Pons (tissue), 1 donor: ENCODE data around the gene GRXCR2.
A peak's percentile ranks its signal among the peaks of the same experiment; 100 is the strongest.
"Not testable (repeated sequence)": the region's sequence is repeated elsewhere in the genome, so short reads cannot be mapped to it uniquely, and the experiment has no call there.

Experiments
- DNase-seq: peaks from one replicate; pipeline ENCODE4 v3.0.0-alpha.2; 2016; ENCODE audit warnings: low spot score

The GRXCR2 gene

GRCh38 chr5:145872914-145873313 lies at the start of gene GRXCR2:
Gene GRXCR2, minus strand, starts transcription at chr5:145873014. Its CDS starts 46 bp downstream, at chr5:145872968.
- no peak for DNase-seq

GRCh38 chr5:145922059-145922458 lies 49.2 kb upstream of the GRXCR2 start:
- no peak for DNase-seq

GRCh38 chr5:145921211-145921610 lies 48.4 kb upstream of the GRXCR2 start:
- DNase-seq, result no peak

GRCh38 chr5:145920542-145921210 lies 47.9 kb upstream of the GRXCR2 start:
- no peak for DNase-seq

- DNase-seq, result no peak
These were observed 46.6 kb upstream of the GRXCR2 start for GRCh38 chr5:145919413-145919812.

GRCh38 chr5:145918397-145918796 lies 45.6 kb upstream of the GRXCR2 start:
- DNase-seq, result no peak

GRCh38 chr5:145917288-145917687 lies 44.5 kb upstream of the GRXCR2 start:
- DNase-seq, result no peak

- no peak for DNase-seq
These were observed 43.3 kb upstream of the GRXCR2 start for GRCh38 chr5:145915970-145916638.

- no peak for DNase-seq
These were observed 40.9 kb upstream of the GRXCR2 start for GRCh38 chr5:145913701-145914100.

GRCh38 chr5:145912594-145912993 lies 39.8 kb upstream of the GRXCR2 start:
- no peak for DNase-seq

- no peak for DNase-seq
These were observed 39.2 kb upstream of the GRXCR2 start for GRCh38 chr5:145912019-145912418.

- no peak for DNase-seq
These were observed 38.4 kb upstream of the GRXCR2 start for GRCh38 chr5:145911164-145911563.

GRCh38 chr5:145908206-145908960 lies 35.6 kb upstream of the GRXCR2 start:
- DNase-seq, result no peak

GRCh38 chr5:145906401-145906800 lies 33.6 kb upstream of the GRXCR2 start:
- DNase-seq, result no peak

- DNase-seq, result no peak
These were observed 31.9 kb upstream of the GRXCR2 start for GRCh38 chr5:145904743-145905142.

- no peak for DNase-seq
These were observed 31.1 kb upstream of the GRXCR2 start for GRCh38 chr5:145903867-145904266.

- DNase-seq, result no peak
These were observed 30.3 kb upstream of the GRXCR2 start for GRCh38 chr5:145903113-145903512.

- DNase-seq, result no peak
These were observed 29.6 kb upstream of the GRXCR2 start for GRCh38 chr5:145902421-145902820.

- DNase-seq, result no peak
These were observed 25.4 kb upstream of the GRXCR2 start for GRCh38 chr5:145898171-145898570.

- DNase-seq, result not testable (repeated sequence)
These were observed 18.6 kb upstream of the GRXCR2 start for GRCh38 chr5:145891378-145891777.

- no peak for DNase-seq
These were observed 16.8 kb upstream of the GRXCR2 start for GRCh38 chr5:145889611-145890010.

- DNase-seq, result peak; percentile 36
These were observed 15.3 kb upstream of the GRXCR2 start for GRCh38 chr5:145887976-145888574.

- DNase-seq, result no peak
These were observed 14.4 kb upstream of the GRXCR2 start for GRCh38 chr5:145887217-145887616.
